Thoracic aorta (tissue), 2 donors: ENCODE results near the gene DDX6. TPM values are rescaled to one million over a fixed set of nuclear protein-coding genes. Genes with fewer than 3 reads are reported as not detected.

ENCODE experiments used
- ATAC-seq: fragments of 150-250 bp; one replicate; pipeline ENCODE4 v1.8.0; 2017; ENCODE audit warnings: low read depth; ENCODE audit not compliant: insufficient number of reproducible peaks, low FRiP score
- DNase-seq: peaks from one replicate; pipeline ENCODE4 v3.0.0-alpha.2; 2020; ENCODE audit warnings: low spot score
- H3K27ac ChIP-seq, 2 donors: fragments of 200-600 bp; sonication (generic); 1 replicate in 1 of 2; 2 replicates in 1 of 2; pipeline ENCODE4 v1.5.1; 2016; ENCODE audit warnings: mild to moderate bottlenecking in 2 of 2, moderate library complexity in 2 of 2
- H3K27me3 ChIP-seq: fragments of 200-600 bp; sonication (generic); replicated peaks from 2 replicates; pipeline ENCODE4 v1.6.0; 2016; ENCODE audit warnings: mild to moderate bottlenecking; ENCODE audit not compliant: insufficient read depth
- H3K36me3 ChIP-seq: fragments of 200-600 bp; sonication (generic); one replicate; pipeline ENCODE4 v1.5.1; 2016
- H3K4me1 ChIP-seq, 2 donors: fragments of 200-600 bp; sonication (generic); 1 replicate in 1 of 2; 2 replicates in 1 of 2; pipeline versions ENCODE4 v1.5.1 to v1.6.0; 2016; ENCODE audit warnings: low read depth in 2 of 2, mild to moderate bottlenecking in 1 of 2; ENCODE audit not compliant: control insufficient read depth in 1 of 2
- H3K4me3 ChIP-seq: fragments of 200-600 bp; sonication (generic); 2 replicates; pipeline ENCODE4 v1.5.1; 2016; ENCODE audit warnings: mild to moderate bottlenecking
- H3K9me3 ChIP-seq: fragments of 200-600 bp; sonication (generic); 2 replicates; pipeline ENCODE4 v1.5.1; 2016
- CTCF ChIP-seq: fragments of 200-600 bp; sonication (generic); IDR thresholded peaks from one replicate; pipeline ENCODE4 v1.5.1; 2019; ENCODE audit warnings: antibody characterized with exemption
- total RNA-seq, 2 donors: library from RNA; depleted of rRNA; stranded (reverse); fragments of >200 nt; gene quantifications; one replicate each; pipeline versions ENCODE4 v1.1.0 to v1.2.3, GENCODE V29; 2016

The DDX6 gene
- total RNA-seq, 2 donors from 2014 or later = 77.2 to 161 TPM

DNA sequence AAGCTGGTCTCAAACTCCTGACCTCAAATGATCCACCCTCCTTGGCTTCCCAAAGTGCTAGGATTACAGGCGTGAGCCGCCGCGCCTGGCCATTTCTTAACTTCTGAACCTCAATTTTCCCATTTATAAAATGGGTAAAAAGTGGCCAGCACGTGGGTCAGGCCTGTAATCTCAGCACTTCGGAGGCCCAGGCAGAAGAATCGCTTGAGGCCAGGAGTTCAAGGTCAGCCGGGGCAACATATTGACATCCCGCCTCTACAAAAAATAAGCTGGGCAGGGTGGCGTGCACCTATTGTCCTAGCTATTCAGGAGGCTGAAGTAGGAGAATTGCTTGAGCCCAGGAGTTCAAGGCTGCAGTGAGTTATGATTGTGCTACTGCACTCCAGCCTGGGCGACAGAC is 6.5 kb upstream of the DDX6 start:
- no peaks in the 10 kb centered on the region for H3K27me3 ChIP-seq
- ATAC-seq (no peak), DNase-seq (no peak)
- no peaks in the 10 kb centered on the region for H3K9me3 ChIP-seq
- no peak for TF ChIP-seq CTCF
- peaks cover 4 to 8% of the 10 kb centered on the region in 2 donors for H3K4me1 ChIP-seq
- no peak overlapping the region for H3K4me3 ChIP-seq
- H3K36me3 ChIP-seq = no peaks in the 10 kb centered on the region
- H3K27ac ChIP-seq = no peak overlapping the region

- Histone ChIP-seq H3K9me3 (no peaks in the 10 kb centered on the region), H3K27me3 (no peaks in the 10 kb centered on the region), H3K36me3 (no peaks in the 10 kb centered on the region), H3K4me1 (peaks cover 13 to 22% of the 10 kb centered on the region in 2 donors), H3K27ac (peak overlapping the region; percentile 96), H3K4me3 (peak overlapping the region; percentile 81)
- TF ChIP-seq CTCF = no peak
- peak; percentile 80 for ATAC-seq
- DNase-seq = peak; percentile 30
Measured at GRCh38 chr11:118792570-118793124, 1.7 kb upstream of the DDX6 start.

DNA sequence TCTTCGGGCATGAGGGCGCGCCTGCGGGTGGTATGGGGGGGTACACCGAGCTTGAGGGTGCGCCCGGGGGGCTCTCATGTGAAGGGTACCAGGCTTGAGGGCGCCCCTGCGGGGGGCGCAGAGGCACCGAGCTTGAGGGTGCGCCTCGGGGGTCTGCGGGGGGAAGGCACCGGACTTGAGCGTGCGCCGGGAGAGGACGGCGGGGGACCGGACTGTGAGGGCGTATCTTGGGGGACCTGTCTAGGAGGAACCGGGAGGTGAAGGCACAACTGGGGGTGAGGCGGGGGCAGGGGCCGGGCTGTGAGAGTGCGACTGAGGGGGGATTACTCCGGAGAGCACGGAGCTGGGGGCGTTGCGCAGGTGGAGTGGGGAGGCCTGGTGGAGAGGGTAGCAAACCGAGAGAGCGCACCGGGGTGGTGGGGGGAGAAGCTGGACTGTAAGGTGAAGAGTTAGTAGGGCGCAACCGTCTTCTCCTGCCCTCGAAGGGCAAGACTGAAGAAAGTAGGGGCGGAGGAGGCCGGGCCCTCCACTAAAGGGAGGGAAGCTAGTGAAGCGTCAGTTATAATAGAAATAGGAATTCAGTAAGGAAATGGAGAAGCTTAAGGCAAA is 1.1 kb upstream of the DDX6 start:
- no peak for TF ChIP-seq CTCF
- Histone ChIP-seq H3K4me3 (peak overlapping the region; percentile 81), H3K9me3 (no peaks in the 10 kb centered on the region), H3K36me3 (no peaks in the 10 kb centered on the region), H3K4me1 (peaks cover 18 to 27% of the 10 kb centered on the region in 2 donors), H3K27ac (peak overlapping the region; percentile 96), H3K27me3 (no peaks in the 10 kb centered on the region)
- ATAC-seq (no peak), DNase-seq (no peak)

GRCh38 chr11:118790357-118791110 is 430 bp downstream of the DDX6 start:
- H3K27me3 ChIP-seq = no peaks in the 10 kb centered on the region
- peaks cover 28 to 42% of the 10 kb centered on the region in 2 donors for H3K4me1 ChIP-seq
- H3K9me3 ChIP-seq = no peaks in the 10 kb centered on the region
- ATAC-seq (peak; percentile 21), DNase-seq (no peak)
- no peaks in the 10 kb centered on the region for H3K36me3 ChIP-seq
- peak; percentile 24 for TF ChIP-seq CTCF
- H3K27ac ChIP-seq = peak overlapping the region; percentile 96
- H3K4me3 ChIP-seq = peak overlapping the region; percentile 81
